Measurements from ENCODE around the gene HSD17B4. TPM values are rescaled to one million over a fixed set of nuclear protein-coding genes. Genes with fewer than 3 reads are reported as not detected.

The HSD17B4 gene
- total and polyA plus RNA-seq, 9 of the 15 experiments (the other 6 are each of a cell fraction or from before 2014, with no cell fraction given): 50.6 to 187 (median 94.6) TPM

DNA sequence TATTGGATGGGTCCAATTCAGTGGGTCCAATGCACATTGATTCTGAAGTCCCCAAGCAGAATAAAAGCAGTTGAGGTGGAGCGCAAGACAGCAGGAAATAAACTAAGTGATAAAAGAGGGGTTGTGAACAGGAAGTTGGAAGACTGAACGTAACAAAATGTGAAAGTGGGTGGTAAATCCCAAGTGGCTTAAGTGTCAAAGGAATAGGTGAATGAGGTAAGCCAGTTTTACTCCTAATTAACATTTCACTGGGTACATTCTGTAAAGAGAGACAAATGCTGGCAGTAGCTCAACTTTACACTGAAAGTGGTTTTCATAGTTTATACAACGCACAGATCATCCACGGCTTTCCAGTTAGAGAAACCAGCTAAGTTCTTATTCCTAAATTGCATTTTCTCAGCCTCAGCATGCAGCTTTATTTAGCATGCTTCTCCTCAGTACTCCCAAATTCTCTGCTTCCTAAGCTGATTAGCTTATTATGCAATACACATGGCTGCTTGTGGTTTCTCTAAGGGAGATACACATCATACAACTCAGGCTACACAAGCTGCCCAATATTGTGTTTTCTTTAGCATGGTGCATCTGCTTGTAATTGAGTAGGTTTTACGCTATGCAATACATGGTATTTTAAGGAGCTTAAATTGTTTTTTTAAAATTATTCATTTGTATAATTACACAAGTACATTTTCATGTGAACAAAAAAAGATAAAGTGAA lies 34.2 kb upstream of the HSD17B4 start (continued):
- TF ChIP-seq MGA (IDR thresholded peaks at IDR 0.05) (no peak), HDAC2 (IDR thresholded peaks at IDR 0.05) (no peak), NUFIP1 (IDR thresholded peaks at IDR 0.05; ENCODE audit: partially characterized antibody) (no peak), NFE2L1 (tag; IDR thresholded peaks at IDR 0.05; ENCODE audit: borderline replicate concordance, low read depth) (no peak), NONO (IDR thresholded peaks at IDR 0.05; ENCODE audit: low read depth in 2 of 2, low read length in 1 of 2) (no peak), CXXC5 (CRISPR knock-in tag; IDR thresholded peaks at IDR 0.05) (no peak; the same call in none of the 2 replicates), L3MBTL2 (IDR thresholded peaks at IDR 0.05) (0 out of 2 replicates have a peak, but pooled peaks have one; percentile 12), TSC22D4 (tag; IDR thresholded peaks at IDR 0.05) (no peak), ZSCAN32 (CRISPR knock-in tag; IDR thresholded peaks at IDR 0.05) (no peak), CREBBP (IDR thresholded peaks at IDR 0.05; ENCODE audit: low read depth, low read length) (no peak), E2F3 (CRISPR knock-in tag; IDR thresholded peaks at IDR 0.05) (no peak), CTBP1 (IDR thresholded peaks at IDR 0.05; ENCODE audit: borderline replicate concordance) (no peak; the same call in 1 of the 2 replicates)
- TF ChIP-seq, protein P1, sequence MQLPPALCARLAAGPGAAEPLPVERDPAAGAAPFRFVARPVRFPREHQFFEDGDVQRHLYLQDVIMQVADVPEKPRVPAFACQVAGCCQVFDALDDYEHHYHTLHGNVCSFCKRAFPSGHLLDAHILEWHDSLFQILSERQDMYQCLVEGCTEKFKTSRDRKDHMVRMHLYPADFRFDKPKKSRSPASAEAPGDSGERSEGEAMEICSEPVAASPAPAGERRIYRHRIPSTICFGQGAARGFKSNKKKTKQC (CRISPR knock-in tag; IDR thresholded peaks at IDR 0.05): no peak
